Measurements from ENCODE around the gene ALDH1A2.

ALDH1A2 gene

DNA sequence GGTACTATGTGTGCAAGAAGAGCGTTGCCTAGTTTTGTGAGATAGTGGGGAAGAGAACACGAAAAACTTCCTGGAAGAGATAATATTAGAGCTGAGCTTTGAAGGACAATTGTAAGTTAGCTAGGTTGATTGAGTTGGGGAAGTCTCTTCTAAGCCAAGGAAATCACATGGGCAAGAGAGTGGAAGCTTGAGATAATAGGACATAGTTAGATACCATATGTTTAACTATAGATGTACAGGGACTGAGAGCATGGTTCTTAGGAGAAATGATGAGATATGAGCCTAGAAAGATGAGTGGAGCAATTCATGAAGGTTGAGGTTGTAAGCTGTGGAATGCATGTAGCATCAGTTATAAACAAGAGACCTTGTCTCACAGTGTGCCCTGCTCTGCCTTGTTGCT, 42.6 kb upstream of the ALDH1A2 start:
- TF ChIP-seq, protein P1, sequence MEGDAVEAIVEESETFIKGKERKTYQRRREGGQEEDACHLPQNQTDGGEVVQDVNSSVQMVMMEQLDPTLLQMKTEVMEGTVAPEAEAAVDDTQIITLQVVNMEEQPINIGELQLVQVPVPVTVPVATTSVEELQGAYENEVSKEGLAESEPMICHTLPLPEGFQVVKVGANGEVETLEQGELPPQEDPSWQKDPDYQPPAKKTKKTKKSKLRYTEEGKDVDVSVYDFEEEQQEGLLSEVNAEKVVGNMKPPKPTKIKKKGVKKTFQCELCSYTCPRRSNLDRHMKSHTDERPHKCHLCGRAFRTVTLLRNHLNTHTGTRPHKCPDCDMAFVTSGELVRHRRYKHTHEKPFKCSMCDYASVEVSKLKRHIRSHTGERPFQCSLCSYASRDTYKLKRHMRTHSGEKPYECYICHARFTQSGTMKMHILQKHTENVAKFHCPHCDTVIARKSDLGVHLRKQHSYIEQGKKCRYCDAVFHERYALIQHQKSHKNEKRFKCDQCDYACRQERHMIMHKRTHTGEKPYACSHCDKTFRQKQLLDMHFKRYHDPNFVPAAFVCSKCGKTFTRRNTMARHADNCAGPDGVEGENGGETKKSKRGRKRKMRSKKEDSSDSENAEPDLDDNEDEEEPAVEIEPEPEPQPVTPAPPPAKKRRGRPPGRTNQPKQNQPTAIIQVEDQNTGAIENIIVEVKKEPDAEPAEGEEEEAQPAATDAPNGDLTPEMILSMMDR (IDR thresholded peaks at IDR 0.05; ENCODE audit: low read length, missing control alignments): no peak
- DNase-seq (ENCODE audit: low read depth): no peak
- H3K4me3 ChIP-seq (replicated peaks; ENCODE audit: low read depth, low read length): no peak overlapping the region

DNA sequence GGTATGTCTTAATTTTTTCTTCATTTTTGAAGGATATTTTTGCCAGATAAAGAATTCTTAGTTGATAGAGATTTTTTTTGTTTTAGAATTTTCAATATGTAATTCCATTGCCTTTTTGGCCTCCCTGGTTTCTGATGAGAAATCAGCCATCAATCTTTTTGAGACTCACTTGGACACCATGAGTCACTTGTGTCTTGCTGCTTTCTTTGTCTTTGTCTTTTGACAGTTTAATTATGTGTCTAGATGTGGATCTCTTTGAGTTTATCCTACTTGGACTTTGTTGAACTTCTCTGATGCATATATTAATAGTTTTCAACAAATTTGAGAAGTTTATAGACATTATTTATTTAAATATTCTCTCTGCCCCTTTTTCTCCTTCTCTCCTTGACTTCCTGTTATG, 38.0 kb upstream of the ALDH1A2 start:
- TF ChIP-seq, protein P1 (IDR thresholded peaks at IDR 0.05; ENCODE audit: low read length, missing control alignments): no peak

GRCh38 chr15:58096529-58097084, 31.1 kb upstream of the ALDH1A2 start:
- no peak overlapping the region for H3K4me3 ChIP-seq (replicated peaks; ENCODE audit: low read depth, low read length)
- TF ChIP-seq, protein P1 (IDR thresholded peaks at IDR 0.05; ENCODE audit: low read length, missing control alignments): no peak

More for the DNA sequence above, 38.0 kb upstream of the ALDH1A2 start:
- no peak overlapping the region for H3K4me3 ChIP-seq (replicated peaks; ENCODE audit: low read depth, low read length)
- no peak for DNase-seq (ENCODE audit: low read depth)

GRCh38 chr15:58095415-58095814, 29.9 kb upstream of the ALDH1A2 start:
- TF ChIP-seq, protein P1 (IDR thresholded peaks at IDR 0.05; ENCODE audit: low read length, missing control alignments): no peak
- H3K4me3 ChIP-seq (replicated peaks; ENCODE audit: low read depth, low read length): no peak overlapping the region
- DNase-seq (ENCODE audit: low read depth): no peak

More at GRCh38 chr15:58096529-58097084, 31.1 kb upstream of the ALDH1A2 start:
- DNase-seq (ENCODE audit: low read depth): no peak

DNA sequence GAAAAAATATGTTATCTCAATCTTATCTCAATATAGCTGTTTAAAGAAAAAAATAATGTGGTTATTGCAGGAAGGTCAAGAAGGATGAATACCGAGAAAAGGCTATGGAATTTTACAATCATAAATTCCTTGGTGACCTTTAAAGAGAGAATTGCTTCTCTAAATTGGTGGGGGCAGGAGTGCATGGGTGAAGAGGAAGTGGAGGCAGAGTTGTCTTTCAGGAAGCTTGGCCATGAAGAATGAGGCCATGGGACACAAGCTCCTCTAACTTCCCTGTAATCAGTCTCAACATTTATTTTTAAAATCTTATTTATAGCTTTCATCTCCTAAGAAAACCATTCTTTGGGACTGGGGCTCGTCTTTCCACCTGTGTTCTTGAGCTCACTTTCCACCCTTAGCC, 22.4 kb upstream of the ALDH1A2 start:
- no peak overlapping the region for H3K4me3 ChIP-seq (replicated peaks; ENCODE audit: low read depth, low read length)
- DNase-seq (ENCODE audit: low read depth): no peak
- TF ChIP-seq, protein P1 (IDR thresholded peaks at IDR 0.05; ENCODE audit: low read length, missing control alignments): no peak

DNA sequence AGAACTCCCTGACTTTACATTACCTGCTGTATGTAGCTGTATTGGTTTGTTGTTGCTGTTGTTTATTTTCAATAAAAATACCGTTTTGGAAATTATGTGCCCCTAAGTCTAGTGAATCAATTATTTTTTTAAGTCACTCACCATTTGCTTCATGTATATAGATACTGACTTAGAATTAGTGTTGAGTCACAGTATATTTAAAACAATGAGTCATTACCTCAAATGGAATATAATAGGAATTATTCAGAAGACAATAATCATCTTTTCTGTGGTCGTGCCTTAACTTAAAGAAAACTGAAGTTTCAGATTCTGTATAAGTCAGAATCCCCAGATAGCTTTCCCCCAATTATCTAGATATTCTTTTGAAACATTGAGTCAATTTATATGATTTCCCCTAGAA, 21.0 kb upstream of the ALDH1A2 start:
- DNase-seq (ENCODE audit: low read depth): no peak
- TF ChIP-seq, protein P1 (IDR thresholded peaks at IDR 0.05; ENCODE audit: low read length, missing control alignments): no peak
- no peak overlapping the region for H3K4me3 ChIP-seq (replicated peaks; ENCODE audit: low read depth, low read length)

GRCh38 chr15:58083526-58083925, 18.0 kb upstream of the ALDH1A2 start:
- DNase-seq (ENCODE audit: low read depth): no peak
- TF ChIP-seq, protein P1 (IDR thresholded peaks at IDR 0.05; ENCODE audit: low read length, missing control alignments): no peak

More at GRCh38 chr15:58083526-58083925, 18.0 kb upstream of the ALDH1A2 start:
- no peak overlapping the region for H3K4me3 ChIP-seq (replicated peaks; ENCODE audit: low read depth, low read length)
